NCI-H1694 (cell line): ENCODE data around the gene FRMPD1.
A peak's percentile ranks its signal among the peaks of the same experiment; 100 is the strongest.

ENCODE experiments used
- DNase-seq: peaks from one replicate; lab custom pipeline; 2025; lab: John Stamatoyannopoulos, UW

FRMPD1 gene

DNA sequence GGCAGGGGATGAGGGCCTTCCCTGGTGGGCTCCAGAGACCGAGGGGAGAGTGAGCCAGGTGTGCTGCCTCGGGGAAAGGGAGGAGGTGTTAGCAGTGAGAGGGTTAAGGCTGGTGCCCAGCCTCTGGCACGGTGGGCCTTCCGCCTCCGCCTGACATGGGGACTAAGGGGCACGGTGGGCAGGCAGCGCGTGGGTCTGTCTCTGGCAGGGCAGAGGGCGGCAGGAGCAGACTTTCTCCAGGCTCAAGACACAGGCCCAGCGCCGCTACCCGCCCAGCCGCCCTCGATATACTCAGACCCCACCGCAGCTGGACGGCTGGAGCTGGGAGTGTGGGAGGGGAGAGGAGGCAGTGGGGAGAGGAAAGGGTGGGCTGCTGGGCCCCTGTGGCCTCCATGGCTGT lies 14.9 kb upstream of the FRMPD1 start:
- DNase-seq, result no peak

DNA sequence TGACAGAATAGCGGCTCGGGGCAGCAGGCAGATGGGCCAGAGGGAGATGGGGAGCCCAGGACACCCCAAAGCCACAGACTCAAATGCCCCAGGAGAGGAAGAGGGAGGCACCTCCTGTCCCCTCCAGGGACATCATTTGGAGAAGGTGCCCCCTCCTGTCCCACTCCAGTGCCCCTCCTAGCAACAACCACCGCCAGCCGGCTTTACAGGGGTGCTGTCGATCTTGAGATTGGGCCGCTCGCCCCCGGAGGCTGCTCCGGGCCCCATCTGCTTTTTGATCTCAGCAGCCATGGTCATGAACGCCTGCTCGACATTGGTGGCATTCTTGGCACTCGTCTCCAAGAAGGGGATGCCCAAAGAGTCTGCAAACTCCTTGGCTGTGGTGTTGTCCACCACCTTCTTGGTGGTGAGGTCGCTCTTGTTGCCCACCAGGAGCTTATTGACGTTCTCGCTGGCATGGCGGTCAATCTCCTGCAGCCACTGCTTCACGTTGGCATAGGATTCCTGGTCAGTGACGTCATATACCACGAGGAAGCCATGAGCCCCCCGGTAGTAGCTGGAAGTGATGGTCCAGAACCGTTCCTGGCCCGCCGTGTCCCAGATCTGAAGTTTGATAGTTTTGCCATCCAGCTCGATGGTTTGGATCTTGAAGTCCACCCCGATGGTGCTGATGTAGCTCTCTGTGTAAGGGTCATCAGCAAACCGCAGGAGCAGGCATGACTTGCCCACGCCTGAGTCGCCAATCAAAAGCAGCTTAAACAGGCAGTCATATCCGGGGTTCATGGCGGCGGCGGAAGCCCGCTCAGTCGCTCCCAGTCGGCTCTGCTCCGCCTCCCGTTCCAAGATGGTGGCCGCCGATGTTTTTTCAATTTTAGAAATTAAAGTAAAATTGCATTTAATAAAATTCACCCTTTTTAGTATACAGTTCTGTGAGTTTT lies 14.0 kb upstream of the FRMPD1 start:
- no peak for DNase-seq

DNA sequence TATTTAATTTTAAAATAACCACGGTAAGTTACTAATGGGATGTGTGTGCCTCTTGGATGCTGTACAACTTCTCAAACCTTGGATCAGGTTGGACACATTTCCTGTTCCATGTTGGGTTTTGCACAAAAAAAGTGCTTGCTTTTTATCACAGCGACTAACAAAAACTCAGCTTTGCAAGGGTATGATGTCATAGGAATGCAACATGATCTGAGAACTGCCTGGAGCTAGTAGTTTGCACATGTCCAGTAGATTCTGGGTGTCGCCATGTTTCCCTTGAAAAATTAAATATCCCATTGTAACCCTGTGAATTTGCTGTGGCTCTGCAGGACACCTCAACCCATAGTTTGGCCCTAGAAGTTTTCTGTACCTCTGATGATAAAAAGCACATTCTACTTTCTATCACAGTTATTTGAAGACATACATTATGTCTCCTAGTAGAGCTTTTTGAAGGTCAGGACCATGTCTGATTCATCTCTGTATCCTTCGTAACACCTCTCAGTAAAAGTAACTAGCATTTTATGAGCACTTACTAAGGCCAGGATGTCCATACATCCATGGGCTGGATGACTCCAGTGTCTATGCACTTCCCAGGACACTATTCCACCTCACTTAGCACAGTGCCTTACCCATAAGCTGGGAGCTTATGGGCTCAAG lies 11.5 kb upstream of the FRMPD1 start:
- no peak for DNase-seq

DNA sequence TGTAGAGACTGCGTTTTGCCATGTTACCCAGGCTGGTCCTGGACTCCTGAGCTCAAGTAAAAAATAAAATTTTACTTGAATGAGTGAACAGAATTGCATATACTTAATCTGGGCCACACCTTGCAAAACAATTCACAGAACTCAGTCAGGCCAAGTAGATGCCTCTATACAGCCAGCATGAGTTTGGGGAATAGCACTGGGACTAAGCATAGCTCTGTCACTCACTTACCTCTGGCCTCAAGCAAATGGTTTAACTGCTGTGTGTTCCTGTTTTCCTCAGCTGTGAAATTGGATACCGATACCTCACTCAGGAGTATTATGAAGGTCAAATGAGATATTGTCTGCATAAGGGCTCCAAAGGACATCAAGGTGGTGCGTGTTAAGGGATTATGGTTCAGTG lies 10.9 kb upstream of the FRMPD1 start:
- no peak for DNase-seq

DNA sequence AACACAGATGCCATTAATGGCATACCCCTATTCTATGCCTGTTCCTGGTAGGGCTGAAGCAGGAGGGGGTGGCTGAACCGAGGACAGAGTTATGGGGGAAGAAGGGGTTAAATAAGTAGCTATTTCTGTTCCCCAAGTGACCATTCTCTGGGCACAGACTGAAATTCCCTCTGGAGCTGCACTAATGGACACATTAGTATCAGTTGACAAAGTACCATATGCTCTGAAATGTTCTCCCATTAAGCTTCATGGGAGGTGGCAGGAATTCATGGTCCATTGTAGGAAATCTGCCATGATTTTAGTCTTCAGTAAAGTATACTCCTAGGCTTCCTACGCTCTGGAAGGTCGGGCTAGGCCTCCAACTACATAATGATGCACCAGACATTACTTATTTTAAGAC lies 10.5 kb upstream of the FRMPD1 start:
- DNase-seq, result peak; percentile 30

DNA sequence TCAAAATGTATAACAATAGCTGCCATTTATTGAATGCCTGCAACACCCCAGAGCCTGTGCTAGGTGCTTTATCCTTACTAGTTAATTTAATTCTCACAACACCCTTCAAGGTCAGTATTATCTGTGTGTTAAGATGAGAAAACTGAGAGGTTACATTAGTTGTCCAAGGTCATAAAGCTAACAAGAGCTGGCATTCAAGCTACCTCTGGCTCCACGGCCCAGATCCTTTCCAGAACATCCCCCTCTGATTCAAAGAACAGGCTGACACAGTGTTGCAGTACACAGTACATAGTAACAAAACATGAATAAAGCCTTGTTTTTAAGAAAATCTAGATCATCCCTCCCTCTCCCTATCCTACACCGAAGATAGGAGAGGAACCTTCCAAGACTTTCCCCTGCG lies 9.4 kb upstream of the FRMPD1 start:
- DNase-seq, result no peak

DNA sequence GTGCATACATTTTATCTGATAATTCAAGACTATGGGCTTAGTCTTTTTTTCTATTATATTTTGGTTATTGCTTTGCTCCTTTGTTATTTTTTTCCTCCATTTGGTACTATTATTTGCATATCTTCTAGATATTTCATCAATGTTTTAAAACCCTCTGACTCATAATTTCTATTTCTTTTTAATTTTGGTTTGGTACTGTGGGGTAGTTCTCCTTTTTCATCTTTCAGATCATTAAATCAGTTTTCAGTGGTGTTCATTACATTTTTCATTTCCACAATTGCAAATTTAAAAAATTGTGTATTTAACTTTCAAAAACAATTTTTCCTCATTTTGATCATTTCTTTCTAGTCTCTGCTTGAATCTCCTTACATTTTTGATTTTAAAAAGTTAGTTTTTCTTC lies 7.5 kb upstream of the FRMPD1 start:
- DNase-seq, result no peak

DNA sequence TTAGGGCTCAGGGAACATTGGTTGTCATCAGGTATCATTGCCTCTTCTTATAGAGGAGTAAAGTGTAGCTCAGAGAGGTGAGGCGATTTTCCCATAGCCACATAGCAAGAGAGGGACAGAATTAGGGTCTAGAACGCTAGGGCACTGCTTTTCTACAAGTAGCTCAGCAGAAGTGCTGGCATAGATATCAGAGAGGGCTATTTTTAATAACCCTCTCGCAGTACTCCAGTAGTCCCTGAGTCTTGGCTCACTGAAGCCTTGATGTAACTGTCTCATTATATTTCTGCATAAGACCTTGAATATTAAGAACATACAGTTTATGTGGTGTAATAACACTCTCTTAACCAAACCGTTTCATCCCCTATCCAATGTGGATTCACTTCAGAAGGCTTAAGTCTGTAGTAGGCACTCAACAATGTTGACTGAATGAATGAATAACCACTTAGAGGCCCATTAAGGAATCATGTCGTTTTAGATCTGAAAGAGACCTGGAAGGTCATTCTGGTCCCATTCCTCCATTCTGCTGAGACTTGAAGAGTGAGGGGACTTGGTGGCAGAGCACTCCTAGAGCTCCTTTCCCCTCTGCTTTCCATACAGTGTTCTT lies 4.7 kb upstream of the FRMPD1 start:
- no peak for DNase-seq

DNA sequence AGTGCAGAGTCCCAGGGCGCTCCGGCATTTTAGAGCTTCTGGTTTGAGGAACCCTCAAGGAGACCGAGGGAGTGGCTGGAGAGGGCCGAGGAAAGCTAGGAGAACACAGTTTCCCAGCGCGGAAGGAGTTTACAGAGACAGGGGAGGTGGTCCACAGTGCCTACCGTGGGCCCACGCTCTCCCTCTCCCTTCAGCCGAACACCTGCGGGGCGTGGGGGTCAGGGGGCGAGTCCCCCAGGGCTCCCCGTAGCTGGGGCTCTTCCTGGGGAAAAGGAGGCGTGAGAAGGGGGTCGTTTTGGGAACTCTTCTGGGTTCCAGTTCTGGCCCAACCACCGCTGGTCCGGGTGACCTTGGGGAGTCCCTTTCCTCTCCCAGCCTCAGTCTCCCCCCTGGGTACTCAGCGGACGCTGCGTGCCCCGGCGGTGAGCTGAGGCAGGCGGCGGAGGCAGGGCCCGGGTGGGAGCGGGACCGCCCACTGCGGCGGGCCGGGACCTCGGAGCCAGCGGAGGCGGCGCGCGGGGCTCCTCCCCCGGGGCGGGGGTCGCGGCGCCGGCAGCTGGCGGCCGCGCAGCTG lies 368 bp upstream of the FRMPD1 start:
- no peak for DNase-seq

DNA sequence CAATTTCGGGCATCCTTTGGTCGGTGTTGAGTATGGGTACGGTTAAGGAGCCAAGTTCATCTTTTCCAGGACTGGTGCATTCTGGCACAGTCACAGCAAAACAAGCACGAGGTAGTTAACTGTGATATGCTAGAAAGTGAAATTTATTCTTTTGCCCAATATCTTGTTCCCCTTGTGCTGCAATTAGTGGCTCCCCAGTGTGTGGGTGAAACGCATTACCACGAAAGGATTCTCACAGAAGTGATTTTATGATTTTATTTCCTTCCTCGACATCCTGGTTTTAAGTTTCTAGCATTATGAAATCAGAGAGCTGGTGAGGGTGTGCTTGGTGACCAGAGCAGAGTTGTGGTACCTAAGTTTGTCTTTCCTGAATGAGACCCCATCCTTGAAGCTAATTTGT lies 1.5 kb downstream of the FRMPD1 start:
- no peak for DNase-seq

DNA sequence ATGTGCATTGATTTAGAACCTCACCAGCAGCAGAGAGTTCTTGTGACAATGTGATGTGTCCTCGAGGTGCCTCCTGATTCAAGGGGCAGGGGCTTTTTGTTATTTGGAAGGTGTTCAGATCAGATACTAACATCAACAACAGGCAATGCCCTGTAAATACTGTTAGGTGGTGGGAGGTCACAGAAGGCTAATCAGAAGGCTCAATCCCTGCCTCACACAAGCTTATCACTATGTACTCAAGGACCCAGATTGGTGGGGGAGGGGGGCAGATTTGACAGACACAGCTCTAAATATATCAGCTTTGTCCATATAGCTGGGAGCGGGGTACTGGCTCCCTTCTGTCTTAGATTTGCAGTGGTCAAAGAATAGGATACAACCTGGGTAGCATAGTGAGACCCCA lies 2.6 kb downstream of the FRMPD1 start:
- no peak for DNase-seq

DNA sequence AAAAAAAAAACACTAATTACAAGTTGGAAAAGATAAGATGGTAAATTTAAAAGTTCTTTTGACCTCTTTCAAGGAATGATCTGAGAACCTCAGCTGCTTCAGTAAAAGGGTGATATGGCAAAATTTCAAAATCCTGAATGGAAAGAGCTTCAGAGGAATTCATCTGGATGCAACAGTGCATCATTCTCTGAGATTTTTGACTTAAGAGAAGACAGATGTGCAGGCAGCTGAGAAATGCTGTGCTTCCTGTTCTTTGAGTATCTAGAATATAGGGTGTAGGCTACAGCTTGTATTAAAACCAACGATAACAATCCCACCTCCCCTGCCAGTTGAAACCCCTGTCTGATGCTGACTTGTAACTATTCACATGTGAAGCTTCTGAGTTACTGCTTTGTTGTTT lies 6.2 kb downstream of the FRMPD1 start:
- DNase-seq, result no peak

DNA sequence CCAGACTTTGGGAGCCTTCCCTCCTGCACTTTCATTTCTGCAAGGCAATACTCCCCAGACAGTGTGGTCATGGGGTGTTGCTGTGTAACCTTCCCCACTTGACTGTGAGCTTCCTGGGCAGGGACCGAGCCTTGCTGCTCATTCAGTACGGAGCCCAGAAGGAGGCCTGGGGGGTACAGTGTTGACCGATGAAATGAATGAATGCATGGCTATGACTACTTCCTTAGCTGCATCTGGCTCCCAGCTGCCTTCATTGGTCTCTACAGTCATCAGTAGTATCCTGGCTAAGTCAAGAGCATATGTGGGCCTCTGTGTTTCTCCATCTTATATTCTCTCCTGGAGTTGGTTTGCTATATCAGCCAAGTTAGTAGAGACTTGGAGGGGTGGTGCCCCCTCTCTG lies 9.9 kb downstream of the FRMPD1 start:
- DNase-seq, result no peak

DNA sequence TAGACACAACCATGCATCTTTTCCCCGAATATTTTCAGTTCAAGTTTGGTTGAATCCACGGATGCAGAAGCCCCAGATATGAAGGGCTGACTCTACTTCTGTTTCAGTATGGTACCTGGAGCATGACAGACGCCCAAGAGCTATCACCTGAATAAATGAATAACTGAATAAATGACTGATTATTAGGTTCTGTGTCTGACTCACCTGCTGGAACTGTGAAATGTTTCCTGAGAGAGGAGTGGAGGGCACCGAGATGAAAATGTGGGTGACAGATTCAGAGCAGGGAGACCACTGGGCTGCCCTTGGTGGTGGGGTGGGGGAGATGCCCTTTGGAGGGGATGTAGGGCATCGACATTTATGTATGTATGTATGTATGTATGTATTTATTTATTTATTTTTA lies 13.2 kb downstream of the FRMPD1 start:
- no peak for DNase-seq

DNA sequence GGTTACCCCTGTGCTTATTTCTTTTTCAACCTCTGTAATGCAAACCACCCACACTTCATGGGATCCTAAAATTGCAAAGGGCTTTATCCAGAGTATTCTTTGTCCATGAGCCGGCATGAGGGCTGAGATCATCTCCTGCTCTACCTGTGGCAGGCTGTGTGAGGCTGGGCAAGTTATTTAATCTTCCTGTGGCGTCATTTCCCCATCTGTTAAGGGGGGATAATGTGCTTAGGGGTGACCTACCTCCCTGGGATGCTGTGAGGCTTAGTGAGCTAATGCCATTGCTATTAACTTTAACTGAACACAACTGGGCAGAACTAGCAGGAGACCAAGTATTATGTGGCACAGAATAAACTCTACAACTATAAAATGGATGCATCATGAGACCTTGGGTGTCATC lies 17.0 kb downstream of the FRMPD1 start:
- DNase-seq, result no peak

DNA sequence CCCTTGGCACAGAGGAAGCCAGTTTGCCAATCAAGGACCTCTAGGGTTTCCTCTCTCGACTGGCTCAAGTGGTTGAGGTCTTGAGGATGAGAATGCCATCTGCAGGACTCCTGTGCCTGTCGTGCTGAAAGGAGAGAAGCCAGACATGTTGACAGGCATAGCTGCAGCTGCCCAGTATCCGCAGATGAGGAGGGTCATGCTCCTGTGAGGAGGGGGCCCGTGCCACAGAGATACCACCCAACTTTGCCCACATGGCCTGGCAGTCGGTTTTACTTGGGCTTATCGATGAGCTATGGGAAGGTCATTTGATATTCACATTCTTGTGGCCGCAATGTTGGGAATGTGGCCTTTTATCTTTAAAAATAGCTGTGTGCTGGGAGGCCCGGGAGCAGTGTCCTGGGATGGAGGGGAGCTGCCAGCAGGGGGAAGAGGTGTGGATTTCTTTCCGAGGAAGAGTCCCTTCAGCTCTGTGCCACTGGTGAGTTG lies 17.4 kb downstream of the FRMPD1 start:
- no peak for DNase-seq

DNA sequence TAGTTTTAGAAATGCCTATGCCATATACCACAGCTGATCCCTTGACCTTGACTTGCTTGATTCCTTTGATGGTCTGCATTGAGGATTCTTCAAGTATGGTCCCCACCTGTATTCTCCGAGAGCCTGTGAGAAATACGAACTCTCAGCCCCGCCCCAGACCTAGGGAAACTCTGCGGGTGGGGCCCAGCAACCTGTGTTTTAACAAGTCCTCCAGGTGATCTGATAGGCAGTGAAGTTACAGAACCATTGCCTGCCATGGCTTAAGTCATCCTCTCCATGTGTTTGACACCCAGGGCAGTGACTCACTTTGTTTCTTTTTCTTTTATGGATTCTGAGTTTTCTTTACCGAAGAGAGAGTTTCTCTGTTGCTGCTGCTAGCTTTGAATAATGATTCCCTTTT lies 18.5 kb downstream of the FRMPD1 start:
- no peak for DNase-seq

DNA sequence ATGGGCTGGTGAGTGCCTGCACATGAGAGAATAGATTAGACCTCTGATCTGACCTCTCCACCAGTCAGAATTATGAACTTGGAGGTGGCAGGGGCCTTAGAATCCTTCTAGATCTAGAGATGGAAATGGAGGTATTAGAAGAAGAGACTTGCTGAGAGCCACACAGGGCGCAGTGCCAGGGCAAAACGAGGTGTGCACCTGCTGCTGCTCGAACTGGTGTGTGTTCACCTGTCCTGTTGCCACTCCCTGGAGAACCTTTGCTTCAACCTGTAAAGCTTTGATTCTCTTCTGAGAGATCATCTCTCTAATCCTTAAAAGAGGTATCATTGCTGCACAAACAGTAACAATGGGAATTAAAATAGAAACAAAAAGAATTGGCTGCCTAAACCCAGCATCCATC lies 24.9 kb downstream of the FRMPD1 start:
- no peak for DNase-seq

DNA sequence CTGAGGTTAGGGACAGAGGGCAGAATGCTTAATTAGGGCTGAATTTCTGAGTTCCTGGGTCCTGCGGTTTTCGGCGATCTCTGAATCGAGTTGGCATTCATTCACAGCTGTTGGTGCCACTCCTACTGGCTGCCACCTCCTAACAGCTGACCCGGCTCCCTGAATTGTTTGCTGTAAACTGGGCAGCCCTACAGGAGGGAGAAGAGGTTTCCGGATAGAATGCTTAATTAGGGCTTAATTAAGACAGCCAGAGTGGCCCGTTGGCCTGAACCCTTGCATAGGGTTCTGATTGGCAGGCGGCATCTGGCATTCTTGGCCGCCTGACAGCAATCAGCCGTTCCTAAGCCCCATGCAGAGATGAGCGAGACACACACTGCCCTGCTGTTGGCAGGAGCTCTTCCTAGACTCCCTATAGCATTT lies 25.7 kb downstream of the FRMPD1 start:
- peak; percentile 99 for DNase-seq

DNA sequence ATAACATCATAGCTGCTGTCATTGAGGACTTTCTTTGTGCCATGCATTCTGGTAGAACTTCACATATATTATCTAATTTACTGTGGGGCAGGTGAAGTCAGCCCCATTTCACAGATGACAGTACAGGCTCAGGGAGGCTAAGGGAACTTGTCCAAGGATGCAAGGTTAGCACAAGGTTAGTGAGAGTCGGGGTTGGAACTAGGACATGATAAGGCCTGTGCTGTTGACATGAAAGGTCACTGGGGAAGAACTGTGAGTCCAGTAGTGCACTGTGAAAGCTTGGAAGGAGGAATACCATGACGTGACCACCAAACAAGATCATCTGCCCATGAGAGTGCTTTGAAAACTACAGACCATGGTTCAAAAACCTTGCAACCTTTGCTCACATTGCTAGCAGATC lies 26.7 kb downstream of the FRMPD1 start:
- DNase-seq, result no peak

DNA sequence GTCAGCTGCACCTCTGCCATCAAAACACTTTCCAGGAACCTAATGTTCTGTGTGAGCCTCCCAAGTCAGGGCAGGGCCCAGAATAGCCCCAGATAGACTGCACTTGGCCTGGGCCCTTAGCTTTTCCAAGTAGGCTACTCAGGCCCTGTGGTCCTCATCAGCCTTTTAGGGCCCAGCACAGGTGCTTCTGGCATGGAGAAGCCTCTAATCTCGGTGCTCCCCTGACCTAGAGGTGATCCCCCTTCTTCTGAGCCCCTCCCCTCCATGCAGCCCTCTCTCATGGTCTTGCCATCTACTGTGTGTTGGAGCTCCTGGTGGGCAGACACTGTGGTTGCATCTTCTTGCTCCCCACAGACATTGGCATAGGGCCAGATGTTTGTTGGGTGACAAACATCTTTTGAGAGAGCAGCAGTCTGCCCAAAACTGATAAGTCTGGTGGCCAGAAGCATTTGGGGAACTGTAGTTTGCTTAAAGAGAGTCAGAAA lies 28.1 kb downstream of the FRMPD1 start:
- DNase-seq, result no peak

DNA sequence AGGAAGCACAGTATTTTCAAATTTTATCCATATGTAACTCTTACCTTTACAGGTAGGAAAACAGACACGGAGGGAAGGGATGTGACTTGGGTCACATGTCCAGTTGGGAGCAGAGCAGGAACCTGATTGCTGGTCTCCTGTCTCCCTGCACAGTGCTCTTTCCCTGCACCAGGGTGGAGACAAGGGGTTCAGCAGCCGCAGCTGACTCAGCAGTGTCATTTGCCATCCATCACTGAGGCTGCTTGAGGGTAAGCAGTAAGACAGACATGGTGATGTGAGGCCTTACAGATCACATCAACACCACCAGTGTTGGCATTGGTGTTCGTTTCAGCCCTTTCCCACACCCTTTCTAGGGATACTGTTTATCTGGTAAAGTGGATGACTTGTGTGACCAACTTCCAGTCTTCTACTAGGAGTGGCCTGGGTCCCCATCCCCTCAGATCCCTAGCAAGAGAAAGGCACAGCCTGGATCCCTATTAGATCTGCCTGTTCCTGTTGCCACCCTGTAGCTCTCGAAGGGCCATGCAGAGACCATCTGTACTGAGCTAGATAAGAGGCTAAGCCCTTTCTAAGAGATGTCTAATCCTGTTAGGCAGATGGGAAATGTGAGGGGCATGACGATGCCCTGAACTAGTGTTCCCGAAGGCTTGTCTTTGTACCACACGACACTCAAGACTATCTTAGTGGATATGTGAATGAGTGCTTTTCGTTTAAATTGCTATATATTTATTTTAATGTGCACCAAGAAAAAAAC lies 29.1 kb downstream of the FRMPD1 start:
- no peak for DNase-seq
